ENCODE measurements around the gene ATP2C2. TPM values are rescaled to one million over a fixed set of nuclear protein-coding genes. Genes with fewer than 3 reads are reported as not detected.
"Not testable (repeated sequence)": the region's sequence is repeated elsewhere in the genome, so short reads cannot be mapped to it uniquely, and the experiment has no call there.

The ATP2C2 gene
- total RNA-seq, 1 experiment from 2014 or later, result not detected

DNA sequence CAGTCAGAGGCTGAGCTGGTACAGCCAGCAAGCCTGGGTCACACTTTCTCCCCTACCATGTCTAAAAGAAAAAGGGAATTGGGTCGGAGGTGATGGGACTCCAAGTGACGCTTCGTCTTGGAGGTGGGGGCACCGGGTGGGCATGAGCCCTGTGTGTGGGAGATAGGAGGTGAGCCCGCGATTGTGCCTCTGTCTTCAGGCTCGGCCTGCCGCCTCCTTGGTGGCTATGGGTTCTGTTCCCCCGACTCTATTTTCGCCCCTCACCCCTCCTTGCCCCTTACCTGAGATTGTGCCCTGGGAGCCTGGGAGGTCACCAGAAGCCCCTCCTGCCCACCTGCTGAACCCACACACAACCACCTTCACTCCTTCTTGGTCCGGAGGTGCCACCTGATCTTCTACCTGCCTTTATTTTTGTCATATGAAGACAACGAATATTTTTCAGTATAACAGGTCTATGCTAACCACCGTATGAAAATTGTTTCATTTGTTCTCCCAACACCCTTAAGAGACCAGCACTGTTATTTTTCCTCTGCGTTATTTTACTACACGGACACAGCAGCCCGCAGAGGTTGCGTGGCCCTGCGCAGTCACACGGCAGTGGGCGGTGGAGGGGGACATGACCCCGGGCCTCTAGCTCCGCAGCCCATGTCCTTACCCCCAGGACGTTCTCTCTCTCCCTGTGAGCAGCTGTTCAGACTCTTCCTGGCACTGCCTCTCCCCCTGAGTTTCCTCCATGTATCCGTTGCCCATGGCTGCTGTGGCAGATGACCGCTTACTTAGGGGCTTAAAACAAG lies 49.9 kb downstream of the ATP2C2 start:
- no peak for DNase-seq (ENCODE audit: low spot score)

GRCh38 chr16:84419730-84420129 lies 51.4 kb downstream of the ATP2C2 start:
- no peak for DNase-seq (ENCODE audit: low spot score)

DNA sequence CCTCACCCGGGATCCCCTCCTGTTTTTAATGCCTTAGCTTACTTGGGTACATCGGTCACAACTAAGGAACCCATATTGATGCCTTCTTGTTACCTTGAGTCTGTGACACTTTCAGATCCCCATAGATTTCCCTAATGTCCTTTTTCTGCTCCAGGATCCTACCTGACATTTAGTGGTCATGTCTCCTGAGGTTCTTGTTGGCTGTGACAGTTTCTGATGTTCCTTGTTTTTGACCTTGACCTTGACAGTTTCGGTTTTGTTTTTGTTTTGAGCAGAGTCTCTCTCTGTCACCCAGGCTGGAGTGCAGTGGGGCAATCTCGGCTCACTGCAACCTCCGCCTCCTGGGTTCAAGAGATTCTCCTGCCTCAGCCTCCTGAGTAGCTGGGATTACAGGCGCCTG lies 52.2 kb downstream of the ATP2C2 start:
- DNase-seq (ENCODE audit: low spot score), result not testable (repeated sequence)

GRCh38 chr16:84421081-84421937 lies 53.0 kb downstream of the ATP2C2 start:
- DNase-seq (ENCODE audit: low spot score), result no peak

- no peak for DNase-seq (ENCODE audit: low spot score)
Measured at GRCh38 chr16:84421938-84422220, 53.5 kb downstream of the ATP2C2 start.

DNA sequence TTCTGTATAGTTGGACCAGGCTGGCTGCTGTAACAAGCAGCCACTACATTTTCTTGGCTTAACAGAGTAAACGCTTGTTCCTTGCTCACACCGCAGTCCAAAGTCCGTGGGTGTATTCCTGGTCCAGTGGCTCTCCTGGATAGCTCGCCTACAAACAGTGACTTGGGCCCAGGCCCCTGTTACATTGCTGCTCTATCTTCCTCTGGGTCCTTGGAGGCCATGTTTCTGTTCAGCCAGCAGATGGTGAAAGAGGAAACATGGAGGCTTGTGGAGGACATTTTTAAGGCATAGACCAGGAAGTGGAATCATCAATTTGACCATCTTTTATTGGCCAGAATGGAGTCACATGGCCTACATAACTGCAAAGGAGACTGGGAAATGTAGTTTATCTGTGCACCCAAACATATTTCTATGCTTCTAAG lies 55.1 kb downstream of the ATP2C2 start:
- peak; percentile 80 for DNase-seq (ENCODE audit: low spot score)

- DNase-seq (ENCODE audit: low spot score), result no peak
Measured at GRCh38 chr16:84425696-84426095, 57.4 kb downstream of the ATP2C2 start.

GRCh38 chr16:84426804-84427203 lies 58.5 kb downstream of the ATP2C2 start:
- no peak for DNase-seq (ENCODE audit: low spot score)

- no peak for DNase-seq (ENCODE audit: low spot score)
Measured at GRCh38 chr16:84427553-84427952, 59.2 kb downstream of the ATP2C2 start.

GRCh38 chr16:84430860-84431259 lies 62.5 kb downstream of the ATP2C2 start:
- no peak for DNase-seq (ENCODE audit: low spot score)

GRCh38 chr16:84434800-84435199 lies 66.5 kb downstream of the ATP2C2 start:
- no peak for DNase-seq (ENCODE audit: low spot score)

GRCh38 chr16:84436196-84436595 lies 67.9 kb downstream of the ATP2C2 start:
- DNase-seq (ENCODE audit: low spot score), result no peak

GRCh38 chr16:84438971-84439696 lies 70.8 kb downstream of the ATP2C2 start:
- no peak for DNase-seq (ENCODE audit: low spot score)

GRCh38 chr16:84442416-84443145 lies 74.2 kb downstream of the ATP2C2 start:
- no peak for DNase-seq (ENCODE audit: low spot score)

- no peak for DNase-seq (ENCODE audit: low spot score)
Measured at GRCh38 chr16:84443166-84443802, 74.9 kb downstream of the ATP2C2 start.

DNA sequence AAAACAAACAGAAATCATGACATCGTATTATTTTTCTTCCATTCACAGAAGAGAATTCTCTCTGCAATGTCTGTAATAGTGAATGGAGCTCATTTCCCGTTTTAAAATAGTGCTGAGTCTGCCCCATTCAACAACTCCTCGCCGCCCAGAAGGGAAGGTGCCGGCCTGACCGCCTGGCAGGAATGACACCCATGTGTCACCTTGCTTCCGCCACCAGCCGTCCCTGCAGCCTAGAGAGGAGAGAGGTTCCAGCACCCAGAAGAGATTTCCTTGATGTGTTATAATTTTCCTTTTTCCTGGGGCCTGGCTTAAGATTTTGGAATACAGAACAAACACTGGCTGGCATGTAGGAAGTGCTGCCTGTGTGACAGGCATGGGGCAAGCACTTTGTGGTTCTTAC lies 76.1 kb downstream of the ATP2C2 start:
- no peak for DNase-seq (ENCODE audit: low spot score)

DNA sequence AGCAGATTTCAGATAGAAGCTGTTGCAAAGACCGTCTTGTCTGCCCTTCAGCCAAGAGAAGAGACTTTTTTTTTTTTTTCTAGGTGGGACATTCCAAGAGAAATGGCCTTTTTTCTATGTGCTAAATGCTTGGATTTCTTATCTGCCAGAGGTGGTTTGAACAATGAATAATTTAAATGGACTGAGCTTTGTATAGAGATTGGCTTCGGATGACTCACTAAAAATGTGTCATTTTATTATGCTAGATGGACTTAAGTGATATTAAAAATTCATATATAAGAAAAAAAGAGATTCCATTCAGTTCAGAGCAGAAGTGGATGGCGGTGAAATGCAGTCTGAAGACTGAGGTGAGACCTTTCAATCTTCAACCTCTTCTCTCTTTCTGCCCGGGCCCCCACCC lies 77.7 kb downstream of the ATP2C2 start:
- DNase-seq (ENCODE audit: low spot score), result no peak

DNA sequence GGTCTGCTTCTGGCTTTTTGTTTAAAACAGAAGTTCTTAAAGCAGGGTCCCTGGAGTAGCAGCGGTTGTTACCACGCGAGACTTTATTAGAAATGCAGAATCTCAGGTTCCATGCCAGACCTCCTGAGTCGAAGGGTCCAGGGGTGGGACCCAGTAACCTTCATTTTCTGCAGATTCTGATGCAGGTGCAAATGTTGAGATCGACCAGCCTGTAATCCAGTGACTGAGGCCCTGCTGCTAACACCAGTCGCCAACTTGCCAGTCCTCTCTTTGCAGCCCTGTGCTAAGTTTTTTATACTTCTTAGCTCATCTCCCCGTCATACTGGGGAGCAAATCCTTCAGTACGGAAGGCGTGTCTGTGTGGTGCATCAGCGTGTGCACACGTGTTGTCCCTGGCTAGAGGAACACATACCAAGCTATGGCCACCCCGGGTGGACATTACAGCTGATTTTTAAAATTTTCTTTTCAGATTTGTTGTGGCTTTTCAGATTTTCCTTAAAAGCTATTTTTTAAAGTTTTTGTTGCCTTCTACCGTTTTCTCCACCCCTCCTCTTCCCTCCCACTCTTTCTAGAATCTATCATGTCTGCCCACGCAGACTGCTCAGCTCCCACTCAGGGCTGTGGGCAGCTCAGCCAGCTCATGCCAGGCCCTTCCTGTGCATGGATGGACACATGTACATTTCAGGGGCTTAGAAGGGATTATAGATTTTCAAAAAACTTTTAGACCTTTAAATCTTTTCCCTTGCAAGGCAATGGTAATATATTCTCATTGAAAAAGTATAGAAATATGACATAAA lies 78.5 kb downstream of the ATP2C2 start:
- no peak for DNase-seq (ENCODE audit: low spot score)

GRCh38 chr16:84448444-84448843 lies 80.1 kb downstream of the ATP2C2 start:
- no peak for DNase-seq (ENCODE audit: low spot score)

All from H4 (cell line).